ENCODE data around the gene C1orf115.

DNA sequence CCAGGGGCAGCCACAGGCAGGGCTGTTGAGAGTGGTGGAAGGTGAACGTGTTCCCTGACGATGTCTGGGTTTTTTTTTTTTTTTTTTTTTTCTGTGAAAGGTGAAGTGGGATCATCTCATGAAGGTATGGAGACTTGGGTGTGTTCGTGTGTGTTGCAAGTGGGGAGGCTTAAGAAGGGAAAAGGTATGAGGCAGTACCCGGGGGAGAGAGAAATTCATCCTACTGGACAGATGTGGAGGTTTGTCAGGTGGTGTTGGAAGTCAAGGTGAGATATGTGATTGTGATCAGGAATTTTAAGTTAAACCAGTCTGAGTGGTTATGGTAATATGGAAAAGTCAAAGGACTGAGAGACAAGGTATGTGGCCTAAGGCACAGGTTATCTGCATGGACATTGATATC is 5.3 kb downstream of the C1orf115 start:
- TF ChIP-seq EZH2 (IDR thresholded peaks at IDR 0.05; ENCODE audit: insufficient read depth, low read length) = no peak
- TF ChIP-seq, protein P1, sequence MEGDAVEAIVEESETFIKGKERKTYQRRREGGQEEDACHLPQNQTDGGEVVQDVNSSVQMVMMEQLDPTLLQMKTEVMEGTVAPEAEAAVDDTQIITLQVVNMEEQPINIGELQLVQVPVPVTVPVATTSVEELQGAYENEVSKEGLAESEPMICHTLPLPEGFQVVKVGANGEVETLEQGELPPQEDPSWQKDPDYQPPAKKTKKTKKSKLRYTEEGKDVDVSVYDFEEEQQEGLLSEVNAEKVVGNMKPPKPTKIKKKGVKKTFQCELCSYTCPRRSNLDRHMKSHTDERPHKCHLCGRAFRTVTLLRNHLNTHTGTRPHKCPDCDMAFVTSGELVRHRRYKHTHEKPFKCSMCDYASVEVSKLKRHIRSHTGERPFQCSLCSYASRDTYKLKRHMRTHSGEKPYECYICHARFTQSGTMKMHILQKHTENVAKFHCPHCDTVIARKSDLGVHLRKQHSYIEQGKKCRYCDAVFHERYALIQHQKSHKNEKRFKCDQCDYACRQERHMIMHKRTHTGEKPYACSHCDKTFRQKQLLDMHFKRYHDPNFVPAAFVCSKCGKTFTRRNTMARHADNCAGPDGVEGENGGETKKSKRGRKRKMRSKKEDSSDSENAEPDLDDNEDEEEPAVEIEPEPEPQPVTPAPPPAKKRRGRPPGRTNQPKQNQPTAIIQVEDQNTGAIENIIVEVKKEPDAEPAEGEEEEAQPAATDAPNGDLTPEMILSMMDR (IDR thresholded peaks at IDR 0.05; ENCODE audit: insufficient read depth, low read depth, low read length) = no peak

Data from astrocyte (in vitro differentiated cells and primary cell).